Adrenal gland (tissue), 12 donors: ENCODE data around the gene LTC4S. TPM values are rescaled to one million over a fixed set of nuclear protein-coding genes. Genes with fewer than 3 reads are reported as not detected.

Experiments
- DNase-seq, 7 donors: peaks; one replicate each; pipeline ENCODE4 v3.0.0-alpha.2; 2019 to 2020
- H3K27ac ChIP-seq, 5 donors: fragments of 200-600 bp; sonication (generic) in 4 of 5; 1 replicate in 3 of 5; 2 replicates in 2 of 5; pipeline versions ENCODE4 v1.5.1 to v1.8.0; 2016 to 2020; ENCODE audit warnings: mild to moderate bottlenecking in 1 of 5
- H3K27me3 ChIP-seq: fragments of 200-600 bp; 2 replicates; pipeline ENCODE4 v1.8.0; 2021
- H3K36me3 ChIP-seq, 2 donors: fragments of 200-600 bp; replicated peaks in 1 of 2; 1 replicate in 1 of 2; 2 replicates in 1 of 2; pipeline versions ENCODE4 v1.5.1 to v1.8.0; 2018 to 2022
- H3K4me1 ChIP-seq, 2 donors: fragments of 200-600 bp; replicated peaks in 1 of 2; 1 replicate in 1 of 2; 2 replicates in 1 of 2; pipeline versions ENCODE4 v1.5.1 to v1.8.0; 2018 to 2021
- H3K4me3 ChIP-seq, 4 donors: fragments of 200-600 bp; sonication (generic) in 3 of 4; one replicate each; pipeline ENCODE4 v1.5.1; 2016 to 2018
- H3K9me3 ChIP-seq, 3 donors: fragments of 200-600 bp; sonication (generic) in 1 of 3; replicated peaks in 1 of 3; 1 replicate in 2 of 3; 2 replicates in 1 of 3; pipeline versions ENCODE4 v1.5.1 to v1.8.0; 2016 to 2021
- CTCF ChIP-seq, 6 experiments: fragments of 450-650 bp in 4 of 6; fragments of 200-600 bp in 2 of 6; sonication (generic) in 1 of 6; IDR thresholded peaks; 1 replicate in 5 of 6; 2 replicates in 1 of 6; pipeline versions ENCODE4 v1.5.1 to v1.8.0; 2016 to 2021; ENCODE audit warnings: antibody characterized with exemption in 6 of 6, mild to moderate bottlenecking in 2 of 6, moderate library complexity in 1 of 6
- POLR2A ChIP-seq, 2 donors: fragments of 450-650 bp; IDR thresholded peaks; one replicate each; pipeline ENCODE4 v1.6.1; 2017; ENCODE audit warnings: antibody characterized with exemption in 2 of 2, mild to moderate bottlenecking in 2 of 2, moderate library complexity in 1 of 2
- WGBS, 4 donors: extraction: QIAGEN DNeasy Blood & Tissue Kit in 2 of 4; methylation state at CpG; one replicate each; pipeline versions ENCODE4 v1.1.5 to v1.1.7; 2013 to 2017; 5-methylcytosine and 5-hydroxymethylcytosine counted together
- intact Hi-C, 2 donors: fragments of 100-400 bp; cut with DNase I; formaldehyde crosslinking; loops; one replicate each; pipeline versions ENCODE4 v1.14.1 to v1.15.0; 2022 to 2023
- polyA plus RNA-seq, 3 donors: library from polyadenylated mRNA; stranded (reverse); fragments of 200-250 nt in 2 of 3; fragments of 350-450 nt in 1 of 3; fragmentation: Illumina TruSeq in 1 of 3; extraction: RNeasy Lipid Tissue Mini Kit (QIAGEN cat#74804) in 1 of 3; gene quantifications; one replicate each; pipeline ENCODE4 v1.2.3, GENCODE V29; 2013 to 2014
- total RNA-seq, 9 donors: library from RNA; depleted of rRNA in 4 of 9; stranded (reverse); fragments of >200 nt in 4 of 9; fragments of 120-200 nt in 1 of 9; fragmentation: NEBNext Ultra II Directional in 1 of 9; extraction: Animal tissue kit (Norgen Biotek cat#: 25700) in 1 of 9; gene quantifications; one replicate each; pipeline versions ENCODE4 v1.1.0 to v1.2.4, GENCODE V29; 2013 to 2023
- donor health status: healthy with polysubstance abuse.
- donor health status: Bipolar disorder and iron deficiency.
- donor health status: DM: yes; HTN: yes; CAD: no.
- donor health status: DM: no; HTN: no; CAD: no.
- donor health status: DM: no; HTN: no; CAD: no.
- donor health status: DM: yes; HTN: yes; CAD: no.

Gene LTC4S
- total and polyA plus RNA-seq, 12 donors: 4.8 to 205 (median 24.1) TPM; not detected in 1

GRCh38 chr5:179823937-179824744 lies 30.4 kb downstream of the LTC4S start:
- WGBS, 4 donors: 53 to 61% (median 58%) methylated on average over 7 to 22 of the region's 22 CpGs
- Histone ChIP-seq H3K36me3 (peaks cover 0 to 69% of the 10 kb centered on the region in 2 donors), H3K9me3 (no peaks in the 10 kb centered on the region), H3K4me3 (peak overlapping the region in 1 of 4 donors; percentile 99), H3K27ac (peak overlapping the region in 3 of 5 donors; percentile 1 to 100 (median 11)), H3K4me1 (peaks cover 51 to 76% of the 10 kb centered on the region in 2 donors), H3K27me3 (no peaks in the 10 kb centered on the region)
- intact Hi-C loops: loop anchor here in 1 of 2 donors (10.0 kb wide), 1 partner anchor 81 kb away; the partner anchor contains the start of gene TBC1D9B
- no peak for TF ChIP-seq CTCF (IDR thresholded peaks at IDR 0.05)
- DNase-seq: peak in 3 of 7 donors; percentile 3 to 39 (median 19)

GRCh38 chr5:179824745-179825112 lies 30.9 kb downstream of the LTC4S start:
- peaks cover 45 to 70% of the 10 kb centered on the region in 2 donors for H3K4me1 ChIP-seq
- intact Hi-C loops: loop anchor here in 1 of 2 donors (10.0 kb wide), 1 partner anchor 80 kb away; the partner anchor contains the start of gene TBC1D9B
- TF ChIP-seq POLR2A (IDR thresholded peaks at IDR 0.05) (no peak), CTCF (IDR thresholded peaks at IDR 0.05) (no peak)
- DNase-seq: peak in 2 of 7 donors; percentile 29 to 37
- H3K4me3 ChIP-seq: peak overlapping the region in 1 of 4 donors; percentile 99
- 50 to 64% (median 53%) methylated on average over 3 of the region's 3 CpGs for WGBS, 4 donors
- H3K9me3 ChIP-seq: no peaks in the 10 kb centered on the region
- peak overlapping the region in 2 of 5 donors; percentile 1 to 47 for H3K27ac ChIP-seq
- no peaks in the 10 kb centered on the region for H3K27me3 ChIP-seq
- H3K36me3 ChIP-seq: peaks cover 0 to 75% of the 10 kb centered on the region in 2 donors

- Histone ChIP-seq H3K36me3 (peaks cover 0 to 85% of the 10 kb centered on the region in 2 donors), H3K27ac (peak overlapping the region in 1 of 5 donors; percentile 6), H3K4me1 (peaks cover 37 to 63% of the 10 kb centered on the region in 2 donors), H3K27me3 (no peaks in the 10 kb centered on the region), H3K9me3 (no peaks in the 10 kb centered on the region), H3K4me3 (no peak overlapping the region)
- peak in 4 of 7 donors; percentile 51 to 61 (median 54) for DNase-seq
- TF ChIP-seq POLR2A (IDR thresholded peaks at IDR 0.05) (peak in 1 of 2 donors; percentile 11), CTCF (IDR thresholded peaks at IDR 0.05) (peak in 3 of 6 experiments; percentile 15 to 24 (median 20))
- intact Hi-C loops: loop anchor here in 1 of 2 donors (10.0 kb wide), 1 partner anchor 79 kb away; the partner anchor contains the start of gene TBC1D9B
- WGBS, 4 donors: 70 to 87% (median 71%) methylated on average over 11 to 13 of the region's 13 CpGs
Observed at GRCh38 chr5:179825655-179826182, 31.9 kb downstream of the LTC4S start.

- 37 to 47% (median 44%) methylated on average over 6 to 9 of the region's 9 CpGs for WGBS, 4 donors
- H3K27ac ChIP-seq: peak overlapping the region in 3 of 5 donors; percentile 47 to 79 (median 53)
- peak overlapping the region in 1 of 4 donors; percentile 7 for H3K4me3 ChIP-seq
- peaks cover 32 to 61% of the 10 kb centered on the region in 2 donors for H3K4me1 ChIP-seq
- DNase-seq: peak; percentile 51 to 78 (median 68)
- TF ChIP-seq POLR2A (IDR thresholded peaks at IDR 0.05) (peak in 1 of 2 donors; percentile 25), CTCF (IDR thresholded peaks at IDR 0.05) (no peak)
- peaks cover 0 to 100% of the 10 kb centered on the region in 2 donors for H3K36me3 ChIP-seq
- H3K27me3 ChIP-seq: no peaks in the 10 kb centered on the region
- no peaks in the 10 kb centered on the region for H3K9me3 ChIP-seq
- intact Hi-C loops: loop anchor here in 1 of 2 donors (10.0 kb wide), 1 partner anchor 77 kb away; the partner anchor contains the start of gene TBC1D9B
Observed at GRCh38 chr5:179827680-179828079, 33.9 kb downstream of the LTC4S start.
